Stimulated activated CD8-positive, alpha-beta memory T cell treated with anti-CD3 and anti-CD28 coated beads, Interleukin-7, amount 100 ng/mL, for 24 hours (primary cell): Measurements from ENCODE around the gene SYT1.

ENCODE experiments used
- DNase-seq: peaks from one replicate; pipeline ENCODE4 v3.0.0-alpha.2; 2020; ENCODE audit warnings: low read depth

SYT1 gene

GRCh38 chr12:79351251-79351650, 486.7 kb downstream of the SYT1 start:
- no peak for DNase-seq

GRCh38 chr12:79356216-79356615, 491.6 kb downstream of the SYT1 start:
- DNase-seq, result no peak

GRCh38 chr12:79357048-79357447, 492.5 kb downstream of the SYT1 start:
- DNase-seq, result no peak

- no peak for DNase-seq
These were observed 494.2 kb downstream of the SYT1 start for GRCh38 chr12:79358716-79359300.

GRCh38 chr12:79360286-79360685, 495.7 kb downstream of the SYT1 start:
- no peak for DNase-seq

GRCh38 chr12:79360936-79361335, 496.4 kb downstream of the SYT1 start:
- DNase-seq, result no peak

GRCh38 chr12:79364197-79364596, 499.6 kb downstream of the SYT1 start:
- DNase-seq, result no peak

- DNase-seq, result no peak
These were observed 501.8 kb downstream of the SYT1 start for GRCh38 chr12:79366374-79366773.

GRCh38 chr12:79367032-79367589, 502.5 kb downstream of the SYT1 start:
- no peak for DNase-seq

- no peak for DNase-seq
These were observed 505.4 kb downstream of the SYT1 start for GRCh38 chr12:79370021-79370420.

GRCh38 chr12:79371226-79371625, 506.7 kb downstream of the SYT1 start:
- DNase-seq, result no peak

- no peak for DNase-seq
These were observed 509.4 kb downstream of the SYT1 start for GRCh38 chr12:79373896-79374499.

GRCh38 chr12:79374545-79374944, 510.0 kb downstream of the SYT1 start:
- no peak for DNase-seq

GRCh38 chr12:79375050-79375449, 510.5 kb downstream of the SYT1 start:
- DNase-seq, result no peak

GRCh38 chr12:79378496-79378895, 513.9 kb downstream of the SYT1 start:
- no peak for DNase-seq

GRCh38 chr12:79380402-79380801, 515.8 kb downstream of the SYT1 start:
- DNase-seq, result no peak

GRCh38 chr12:79381248-79382208, 517.0 kb downstream of the SYT1 start:
- DNase-seq, result no peak

- DNase-seq, result no peak
These were observed 520.0 kb downstream of the SYT1 start for GRCh38 chr12:79384551-79384950.

- no peak for DNase-seq
These were observed 523.4 kb downstream of the SYT1 start for GRCh38 chr12:79388011-79388410.

- no peak for DNase-seq
These were observed 529.3 kb downstream of the SYT1 start for GRCh38 chr12:79393842-79394241.

- no peak for DNase-seq
These were observed 533.0 kb downstream of the SYT1 start for GRCh38 chr12:79397609-79398008.

GRCh38 chr12:79400481-79400880, 535.9 kb downstream of the SYT1 start:
- no peak for DNase-seq

- DNase-seq, result no peak
These were observed 538.0 kb downstream of the SYT1 start for GRCh38 chr12:79402606-79403005.
